H7 (cell line): Measurements from ENCODE around the gene FGGY. TPM values are rescaled to one million over a fixed set of nuclear protein-coding genes. Genes with fewer than 3 reads are reported as not detected.

Experiments
- DNase-seq: peaks from one replicate; pipeline ENCODE4 v3.0.0; 2012
- H3K27me3 ChIP-seq: 2 replicates; pipeline ENCODE4 v1.6.0; 2011; ENCODE audit warnings: mild to moderate bottlenecking, low read length; ENCODE audit not compliant: control insufficient read depth, insufficient read depth
- H3K36me3 ChIP-seq: replicated peaks from 2 replicates; pipeline ENCODE4 v1.5.1; 2011; ENCODE audit warnings: low read length; ENCODE audit not compliant: control insufficient read depth, insufficient read depth
- H3K4me3 ChIP-seq: 2 replicates; pipeline ENCODE4 v1.5.1; 2011; ENCODE audit warnings: low read depth, mild to moderate bottlenecking, control low read depth, low read length, moderate library complexity; ENCODE audit not compliant: insufficient read depth
- total RNA-seq: library from RNA; depleted of rRNA; stranded (reverse); fragments of >200 nt; shearing (Covaris generic); gene quantifications from 2 replicates; pipeline ENCODE4 v1.2.3, GENCODE V29; 2014

Gene FGGY
- total RNA-seq, 1 experiment from 2014 or later = 19.2 TPM

DNA sequence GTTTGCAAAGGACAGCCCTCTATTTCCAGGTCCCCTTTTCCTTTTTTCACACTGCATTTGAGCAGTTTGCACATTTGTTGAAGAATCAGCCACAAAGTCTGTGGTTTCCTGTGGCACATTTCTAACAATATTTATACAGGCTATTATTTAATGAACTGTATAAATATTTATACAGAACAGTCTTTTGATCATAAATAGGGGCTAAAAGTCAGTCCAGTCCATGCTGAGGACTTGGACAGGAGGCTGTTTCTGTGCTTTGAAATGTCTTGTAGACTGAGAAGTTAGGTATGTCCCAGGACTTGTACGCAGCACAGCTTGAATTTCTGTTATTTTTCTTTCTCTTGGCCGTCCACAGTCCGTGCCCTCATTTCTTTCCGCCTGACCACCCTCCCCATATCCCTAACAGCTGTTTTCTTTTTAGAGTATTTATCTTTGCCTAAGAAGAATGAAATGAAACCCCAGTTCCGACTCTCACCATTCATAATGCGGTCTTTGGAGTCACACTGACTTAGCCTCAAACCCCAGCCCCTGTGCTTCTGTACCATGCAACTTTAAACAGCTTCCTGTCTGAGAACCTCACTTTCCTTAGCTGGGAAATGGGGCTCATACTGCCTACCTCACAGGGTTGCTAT lies 19.7 kb downstream of the FGGY start:
- Histone ChIP-seq H3K36me3 (no peaks in the 10 kb centered on the region), H3K4me3 (no peak overlapping the region), H3K27me3 (no peaks in the 10 kb centered on the region; the same call in 1 of the 2 replicates)
- no peak for DNase-seq

DNA sequence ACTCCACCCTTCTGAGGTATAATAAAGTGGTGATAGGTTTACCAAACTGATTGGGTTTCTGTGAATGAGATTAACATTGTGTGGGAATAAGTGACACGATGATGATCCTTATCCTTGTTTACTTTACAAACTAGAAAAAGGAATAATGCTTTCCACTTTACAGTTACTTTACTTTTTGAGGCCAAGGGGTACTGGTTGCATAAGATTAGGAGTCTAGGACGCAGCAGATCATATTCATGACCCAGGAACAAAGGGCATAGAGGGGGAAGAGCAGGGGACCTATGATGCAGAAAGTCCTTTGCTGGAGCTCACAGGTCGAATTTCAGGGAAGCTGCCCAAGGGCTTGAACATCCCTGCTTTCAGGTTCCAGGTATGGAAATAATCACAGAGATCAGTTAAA lies 20.4 kb downstream of the FGGY start:
- Histone ChIP-seq H3K4me3 (no peak overlapping the region), H3K27me3 (no peaks in the 10 kb centered on the region; the same call in 1 of the 2 replicates), H3K36me3 (no peaks in the 10 kb centered on the region)
- DNase-seq = no peak

DNA sequence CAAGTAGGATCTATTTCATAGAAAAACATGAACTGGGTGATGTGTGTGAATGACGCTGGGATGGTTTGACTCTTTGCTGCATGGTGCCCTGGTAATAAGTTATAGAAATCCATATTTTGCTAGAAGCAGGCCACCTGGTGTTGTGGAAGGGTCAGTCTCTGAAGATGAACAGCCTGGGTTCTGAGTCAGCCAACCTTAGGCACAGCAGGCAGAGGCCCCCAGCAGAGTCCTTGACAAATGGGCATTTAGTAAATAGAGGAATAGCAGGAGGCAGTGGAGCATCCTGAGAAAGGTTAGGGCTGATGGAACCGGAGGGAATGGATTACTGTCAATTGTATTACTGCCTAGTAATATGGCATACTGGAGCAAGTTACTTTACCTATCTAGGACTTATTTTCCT lies 20.9 kb downstream of the FGGY start:
- no peaks in the 10 kb centered on the region; the same call in 1 of the 2 replicates for H3K27me3 ChIP-seq
- no peak for DNase-seq
- no peaks in the 10 kb centered on the region for H3K36me3 ChIP-seq
- H3K4me3 ChIP-seq = no peak overlapping the region

- no peak for DNase-seq
- no peaks in the 10 kb centered on the region for H3K36me3 ChIP-seq
- no peaks in the 10 kb centered on the region; the same call in 1 of the 2 replicates for H3K27me3 ChIP-seq
- no peak overlapping the region for H3K4me3 ChIP-seq
These were observed 21.5 kb downstream of the FGGY start for GRCh38 chr1:59318271-59318860.

DNA sequence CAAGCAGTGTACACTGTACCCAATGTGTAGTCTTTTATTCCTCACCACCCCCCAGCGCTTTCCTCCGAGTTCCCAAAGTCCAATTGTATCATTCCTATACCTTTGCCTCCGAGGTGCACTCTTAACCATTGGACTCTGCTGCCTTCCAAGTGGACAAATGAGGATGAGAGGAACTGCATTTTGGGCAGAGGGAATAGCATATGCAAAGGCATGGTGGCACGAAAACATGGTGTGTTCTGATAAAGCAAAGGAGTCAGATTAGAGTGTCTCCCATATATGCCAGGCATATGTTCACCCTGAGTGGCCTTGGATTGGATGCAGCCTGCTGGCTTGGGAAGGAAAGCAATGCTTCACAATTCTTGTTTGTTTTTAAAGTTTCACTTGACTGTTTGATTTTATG lies 25.5 kb downstream of the FGGY start:
- Histone ChIP-seq H3K27me3 (no peaks in the 10 kb centered on the region; the same call in 1 of the 2 replicates), H3K4me3 (no peak overlapping the region), H3K36me3 (no peaks in the 10 kb centered on the region)
- no peak for DNase-seq

DNA sequence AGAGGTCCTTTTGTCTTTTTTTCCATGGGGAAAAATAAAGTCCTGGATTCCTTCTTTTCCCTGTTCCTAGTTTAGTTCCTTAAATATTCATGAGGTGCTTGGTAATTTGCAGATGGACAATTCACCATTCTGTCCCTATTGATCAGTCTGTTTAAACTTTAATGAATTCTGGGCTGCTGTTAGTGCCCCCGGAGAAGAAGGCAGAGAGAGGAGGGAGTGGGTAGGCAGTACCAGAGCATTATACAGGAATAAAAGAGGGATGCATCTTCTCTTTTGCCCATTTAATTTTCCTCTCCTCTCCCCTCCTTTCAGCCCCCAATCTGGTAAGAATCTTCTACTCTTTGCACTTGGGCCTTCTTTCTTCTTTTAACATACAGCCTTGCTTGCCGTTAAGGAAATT lies 25.9 kb downstream of the FGGY start:
- DNase-seq = no peak
- H3K27me3 ChIP-seq = no peaks in the 10 kb centered on the region; the same call in 1 of the 2 replicates
- no peak overlapping the region for H3K4me3 ChIP-seq
- no peaks in the 10 kb centered on the region for H3K36me3 ChIP-seq

DNA sequence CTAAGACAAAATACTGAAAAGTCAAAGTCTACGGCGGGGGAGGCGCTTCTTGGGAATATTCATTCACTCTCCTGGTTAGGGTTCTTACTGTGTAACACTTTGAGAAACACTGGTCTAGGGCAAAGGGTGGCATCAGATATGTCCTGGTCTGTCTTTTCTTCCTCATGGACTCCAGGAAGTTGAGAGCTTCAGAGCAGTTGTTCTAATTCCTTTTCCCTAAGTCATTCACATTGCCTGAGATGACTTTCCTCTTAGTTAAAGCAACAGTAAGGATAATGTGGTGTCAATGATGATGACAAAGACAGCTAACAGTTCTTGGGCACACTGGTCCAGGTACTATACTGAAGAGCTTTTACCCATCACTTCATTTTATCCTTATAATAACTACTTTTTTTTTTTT lies 27.0 kb downstream of the FGGY start:
- no peaks in the 10 kb centered on the region; the same call in 1 of the 2 replicates for H3K27me3 ChIP-seq
- H3K36me3 ChIP-seq = no peaks in the 10 kb centered on the region
- no peak overlapping the region for H3K4me3 ChIP-seq
- no peak for DNase-seq

GRCh38 chr1:59328353-59328752 lies 31.5 kb downstream of the FGGY start:
- H3K4me3 ChIP-seq = no peak overlapping the region
- DNase-seq = no peak
- H3K36me3 ChIP-seq = no peaks in the 10 kb centered on the region
- no peaks in the 10 kb centered on the region for H3K27me3 ChIP-seq

DNA sequence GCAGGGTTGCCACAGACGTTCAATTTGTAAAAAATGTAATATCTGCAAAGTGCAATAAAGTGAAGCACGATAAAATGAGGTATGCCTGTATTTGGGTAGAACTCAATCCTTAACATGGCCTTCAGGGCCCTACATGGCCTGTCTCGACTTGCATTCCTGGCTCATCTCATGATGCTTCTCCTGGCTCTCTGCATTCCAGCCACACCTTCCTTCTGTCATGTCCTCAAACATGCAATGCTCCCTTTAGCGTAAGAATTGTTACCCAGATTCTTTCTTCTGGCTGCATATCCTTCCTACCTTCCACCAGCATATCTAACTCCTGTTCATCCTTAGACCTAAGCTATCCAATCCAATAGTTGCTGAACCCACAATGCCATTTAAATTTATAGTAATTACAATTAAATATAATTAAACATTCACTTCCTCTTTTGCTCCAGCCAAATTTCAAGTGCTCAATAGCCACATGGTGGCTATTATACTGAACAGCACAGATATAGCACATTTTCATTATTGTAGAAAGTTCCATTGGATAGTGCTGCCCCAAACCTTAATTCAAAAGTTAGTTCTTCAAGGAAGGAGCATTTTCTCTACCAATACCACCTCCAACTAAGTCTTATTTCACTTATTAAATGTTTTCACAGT lies 32.6 kb downstream of the FGGY start:
- H3K4me3 ChIP-seq = no peak overlapping the region
- H3K36me3 ChIP-seq = no peaks in the 10 kb centered on the region
- DNase-seq = no peak
- H3K27me3 ChIP-seq = no peaks in the 10 kb centered on the region

GRCh38 chr1:59331686-59332620 lies 35.1 kb downstream of the FGGY start:
- Histone ChIP-seq H3K27me3 (no peaks in the 10 kb centered on the region), H3K4me3 (no peak overlapping the region), H3K36me3 (no peaks in the 10 kb centered on the region)
- no peak for DNase-seq

DNA sequence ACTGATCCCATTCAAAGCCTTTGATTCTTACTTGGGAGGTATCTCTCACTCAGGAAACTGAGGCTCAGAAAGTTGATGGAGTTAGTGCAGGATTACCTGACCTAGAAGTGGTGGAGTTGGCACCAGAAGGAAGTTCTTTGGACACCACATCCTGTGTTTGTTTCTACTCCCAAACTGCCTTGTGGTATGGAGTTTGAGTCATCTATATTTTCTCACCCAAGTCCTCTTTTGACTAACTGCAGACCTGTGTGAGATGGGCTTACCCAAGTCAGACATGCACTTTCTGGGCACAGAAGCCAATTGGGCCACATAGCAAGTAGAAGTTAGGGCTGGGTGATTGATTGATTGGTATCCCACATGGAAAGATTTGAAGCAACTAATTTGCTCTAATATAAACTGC lies 36.1 kb downstream of the FGGY start:
- no peak overlapping the region for H3K4me3 ChIP-seq
- H3K36me3 ChIP-seq = no peaks in the 10 kb centered on the region
- H3K27me3 ChIP-seq = no peaks in the 10 kb centered on the region
- DNase-seq = no peak

- DNase-seq = no peak
- H3K36me3 ChIP-seq = no peaks in the 10 kb centered on the region
- no peaks in the 10 kb centered on the region for H3K27me3 ChIP-seq
- no peak overlapping the region for H3K4me3 ChIP-seq
These were observed 36.9 kb downstream of the FGGY start for GRCh38 chr1:59333626-59334277.

GRCh38 chr1:59340411-59341307 lies 43.8 kb downstream of the FGGY start:
- H3K27me3 ChIP-seq = no peaks in the 10 kb centered on the region
- no peaks in the 10 kb centered on the region for H3K36me3 ChIP-seq
- no peak for DNase-seq
- H3K4me3 ChIP-seq = no peak overlapping the region
